ENCODE measurements around the gene DUSP9. TPM values are rescaled to one million over a fixed set of nuclear protein-coding genes. Genes with fewer than 3 reads are reported as not detected.

Gene DUSP9
- total RNA-seq, 2 experiments from 2014 or later = 0.36 TPM; not detected in 1

DNA sequence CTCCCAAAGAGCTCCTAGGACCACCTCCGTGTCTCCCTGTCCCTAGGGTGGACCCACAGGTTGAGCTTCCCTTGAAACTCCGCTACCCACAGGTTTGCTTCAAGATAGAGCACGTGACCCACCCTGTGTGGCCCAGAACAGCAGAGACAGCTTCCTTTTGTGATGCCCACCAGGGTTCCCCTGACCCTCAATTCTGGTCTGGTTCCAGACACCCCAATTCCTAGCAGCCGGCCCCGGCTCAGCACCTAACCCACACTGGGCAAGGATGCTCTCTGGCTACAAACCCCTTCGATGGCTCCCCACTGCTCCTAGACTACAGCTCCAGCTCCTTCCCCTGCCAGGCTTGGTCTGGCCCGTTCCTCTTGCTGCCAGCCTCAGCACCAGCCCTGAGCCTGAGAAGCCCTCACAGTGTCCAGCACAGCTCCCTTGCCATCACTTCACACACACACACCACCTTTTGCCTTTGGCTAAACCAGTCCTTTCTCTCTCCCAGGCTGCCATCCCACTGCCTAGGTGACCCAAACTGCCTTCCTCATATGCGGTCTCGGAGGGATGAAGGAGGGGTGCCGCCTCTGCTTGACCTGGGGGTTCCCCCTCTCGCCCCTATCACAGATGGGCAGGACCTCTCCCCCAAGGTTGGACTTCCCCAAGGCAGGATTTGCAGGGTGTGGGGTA is 20.4 kb downstream of the DUSP9 start:
- Mint-ChIP-seq H3K27me3 (ENCODE audit: low read depth) (peaks cover 6% of the 10 kb centered on the region), H3K9me3 (no peaks in the 10 kb centered on the region), H3K36me3 (ENCODE audit: low read depth) (no peaks in the 10 kb centered on the region), H3K27ac (no peak overlapping the region), H3K4me1 (ENCODE audit: low read depth) (peaks cover 6% of the 10 kb centered on the region), H3K4me3 (peak overlapping the region; percentile 70)
- DNase-seq = no peak
- intact Hi-C loops (cut with micrococcal nuclease) = loop anchor here (10.0 kb wide), 1 partner anchor 633 kb away; no protein-coding TSS in a partner anchor
- CTCF ChIA-PET = interaction anchor here (0.6 to 4.7 kb wide), 24 partner anchors 8 to 708 kb away, joined by 3 to 49 read pairs (median 4); partner anchors contain the start of gene SLC6A8

DNA sequence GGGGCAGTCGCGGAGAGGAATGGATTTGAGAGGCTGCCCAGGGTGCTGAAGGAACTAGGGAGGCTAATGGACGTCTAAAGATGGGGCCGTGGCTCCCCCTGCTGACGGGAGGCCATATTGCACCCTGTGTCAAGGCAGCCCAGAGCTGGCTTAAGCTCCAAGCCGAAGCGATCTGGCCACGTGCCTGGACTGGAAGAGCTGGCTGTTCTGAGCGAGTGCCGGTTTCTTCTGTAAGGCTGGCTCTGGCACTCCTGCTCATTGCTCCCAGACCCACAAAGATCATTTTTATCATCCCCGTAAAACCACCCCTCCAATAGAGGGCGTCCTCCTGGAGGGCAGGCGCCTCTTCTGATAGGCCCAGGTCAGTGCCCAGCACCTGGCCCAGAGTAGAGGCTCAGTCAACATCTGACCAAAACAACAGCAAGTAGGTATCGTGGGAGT is 21.0 kb downstream of the DUSP9 start:
- Mint-ChIP-seq H3K4me1 (ENCODE audit: low read depth) (peaks cover 8% of the 10 kb centered on the region), H3K27me3 (ENCODE audit: low read depth) (peaks cover 8% of the 10 kb centered on the region), H3K36me3 (ENCODE audit: low read depth) (no peaks in the 10 kb centered on the region), H3K27ac (no peak overlapping the region), H3K4me3 (peak overlapping the region; percentile 70), H3K9me3 (no peaks in the 10 kb centered on the region)
- CTCF ChIA-PET = interaction anchor here (0.6 to 4.7 kb wide), 25 partner anchors 8 to 140 kb away, joined by 3 to 49 read pairs (median 4); partner anchors contain the start of gene SLC6A8
- intact Hi-C loops (cut with micrococcal nuclease) = loop anchor here (1.0 to 10.0 kb wide), 5 partner anchors 59 to 633 kb away; partner anchors contain the start of gene CCNQ
- peak; percentile 86 for DNase-seq

DNA sequence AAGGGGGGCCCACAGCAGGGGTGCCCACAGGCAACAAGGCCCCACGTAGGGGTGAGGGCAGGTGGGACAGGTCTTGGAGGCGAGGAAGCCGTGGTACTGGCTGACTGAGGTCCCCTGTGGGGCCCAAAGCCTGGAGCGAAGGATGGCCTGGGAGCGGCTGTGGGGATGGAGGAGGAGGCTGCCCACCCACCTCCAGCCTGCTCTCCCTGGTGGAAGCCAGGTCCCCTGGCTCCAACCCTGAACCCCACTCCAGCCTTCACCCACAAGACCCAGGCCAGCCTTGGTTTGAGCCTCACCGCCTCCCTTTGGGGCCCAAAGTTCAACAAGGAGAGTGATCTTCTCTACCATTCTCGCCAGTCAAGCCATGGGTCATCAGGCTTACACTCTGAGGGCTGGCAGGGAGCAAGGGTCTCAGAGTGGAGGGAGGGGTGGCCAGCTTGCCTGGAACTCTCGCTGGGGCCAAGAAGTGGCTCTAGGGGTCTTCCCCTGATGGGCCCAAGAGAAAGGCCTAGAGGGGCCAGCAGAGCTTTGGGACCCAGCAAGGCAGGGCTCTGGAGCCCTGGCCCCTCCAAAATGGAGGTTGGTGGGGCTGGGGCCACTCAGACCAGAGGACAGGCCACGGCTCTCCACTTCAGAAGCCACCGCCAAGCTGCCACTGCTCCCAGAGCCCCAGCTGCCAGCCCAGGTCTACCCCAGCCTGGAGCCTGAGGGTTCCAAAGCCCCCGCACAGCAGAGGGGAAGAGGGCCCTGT is 21.6 kb downstream of the DUSP9 start:
- no peak for DNase-seq
- H3K4me1 Mint-ChIP-seq (ENCODE audit: low read depth) = peaks cover 8% of the 10 kb centered on the region
- CTCF ChIA-PET = interaction anchor here (0.6 to 4.7 kb wide), 24 partner anchors 9 to 724 kb away, joined by 3 to 49 read pairs (median 4); partner anchors contain the start of gene SLC6A8
- H3K9me3 Mint-ChIP-seq = no peaks in the 10 kb centered on the region
- intact Hi-C loops (cut with micrococcal nuclease) = loop anchor here (1.0 to 10.0 kb wide), 5 partner anchors 60 to 634 kb away; partner anchors contain the start of gene CCNQ
- no peak overlapping the region for H3K4me3 Mint-ChIP-seq
- H3K36me3 Mint-ChIP-seq (ENCODE audit: low read depth) = no peaks in the 10 kb centered on the region
- no peak overlapping the region for H3K27ac Mint-ChIP-seq
- peaks cover 11% of the 10 kb centered on the region for H3K27me3 Mint-ChIP-seq (ENCODE audit: low read depth)

DNA sequence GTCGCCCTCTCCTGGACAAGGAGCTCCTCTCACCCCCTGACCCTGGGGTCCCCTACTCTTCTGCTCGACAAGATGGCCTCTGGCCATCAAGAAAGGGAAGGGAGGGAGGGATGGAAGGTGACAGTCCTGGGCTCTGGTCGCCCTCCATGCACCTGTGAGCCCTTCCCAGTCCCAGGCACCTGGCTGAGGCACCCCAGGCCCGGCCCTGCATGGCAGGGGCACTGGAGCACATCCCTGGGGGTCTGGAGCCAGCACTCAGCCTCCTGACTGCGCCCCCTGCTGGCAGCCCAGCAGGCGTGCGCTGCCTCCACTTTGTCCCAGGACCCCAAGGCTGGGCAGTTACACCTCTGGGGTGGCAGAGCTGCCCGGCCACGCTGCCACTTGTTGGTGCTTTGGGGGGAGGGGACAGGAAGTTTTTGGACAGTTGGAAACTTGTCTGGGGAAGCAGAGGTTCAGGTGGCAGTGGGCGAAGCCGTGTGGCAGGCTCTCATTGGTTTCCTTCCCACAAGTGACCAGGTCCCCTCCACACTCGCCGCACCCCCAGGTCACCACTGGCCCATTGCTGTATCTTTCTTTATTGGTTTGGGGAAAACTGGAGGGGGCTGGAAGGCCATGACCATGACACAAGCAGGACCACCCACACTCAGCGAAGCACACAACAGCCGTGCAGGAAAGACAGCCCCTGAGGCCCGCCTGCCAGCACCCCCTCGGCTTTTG is 22.3 kb downstream of the DUSP9 start:
- Mint-ChIP-seq H3K9me3 (no peaks in the 10 kb centered on the region), H3K4me1 (ENCODE audit: low read depth) (peaks cover 10% of the 10 kb centered on the region), H3K4me3 (no peak overlapping the region), H3K36me3 (ENCODE audit: low read depth) (no peaks in the 10 kb centered on the region), H3K27me3 (ENCODE audit: low read depth) (peaks cover 15% of the 10 kb centered on the region), H3K27ac (no peak overlapping the region)
- CTCF ChIA-PET = interaction anchor here (0.6 to 4.7 kb wide), 15 partner anchors 10 to 725 kb away, joined by 3 to 49 read pairs (median 5); no protein-coding TSS in a partner anchor
- intact Hi-C loops (cut with micrococcal nuclease) = loop anchor here (2.0 to 10.0 kb wide), 4 partner anchors 61 to 635 kb away; partner anchors contain the start of gene CCNQ
- no peak for DNase-seq

DNA sequence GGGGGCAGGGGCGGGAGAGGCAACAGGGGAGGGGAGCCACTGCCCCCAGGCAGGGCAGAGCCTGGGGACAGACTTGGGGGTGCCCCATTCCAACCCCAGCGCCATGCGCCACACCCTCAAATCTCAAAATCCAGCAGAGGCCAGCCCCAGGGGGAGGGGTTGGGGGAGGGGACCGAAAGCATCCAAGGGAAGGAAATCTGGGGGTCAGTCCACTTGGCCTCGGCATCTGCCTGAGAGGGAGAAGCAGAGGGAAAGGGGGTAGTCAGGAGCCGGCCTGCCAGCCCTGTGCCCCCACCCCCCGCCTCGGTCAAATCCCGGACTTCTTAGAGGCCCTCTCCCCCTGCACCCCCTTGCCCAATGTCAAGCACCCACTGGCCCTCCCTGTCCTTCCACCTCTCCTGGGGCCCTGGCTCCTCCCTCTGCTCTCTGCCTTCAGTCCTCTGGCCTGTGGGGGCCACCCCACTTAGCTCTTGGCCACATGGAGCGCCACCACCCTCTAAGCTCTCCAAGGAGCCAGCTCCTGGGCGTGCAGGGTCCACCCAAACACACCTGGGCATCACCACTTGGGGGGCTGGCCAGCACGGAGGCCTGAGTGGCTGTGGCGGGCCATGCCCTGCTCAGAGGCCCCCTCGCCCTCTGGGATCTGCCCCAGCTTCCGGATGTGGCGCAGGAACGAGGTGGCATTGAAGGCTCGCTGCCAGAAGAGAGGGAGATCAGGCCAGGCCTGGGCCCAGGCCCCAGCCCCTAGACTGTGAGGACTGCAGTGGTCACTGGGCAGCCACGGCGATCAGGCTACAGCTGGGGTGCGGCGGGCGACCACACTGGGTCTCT is 23.1 kb downstream of the DUSP9 start:
- intact Hi-C loops (cut with micrococcal nuclease) = loop anchor here (2.0 to 10.0 kb wide), 4 partner anchors 61 to 635 kb away; partner anchors contain the start of gene CCNQ
- DNase-seq = no peak
- Mint-ChIP-seq H3K4me1 (ENCODE audit: low read depth) (peaks cover 10% of the 10 kb centered on the region), H3K27me3 (ENCODE audit: low read depth) (peaks cover 17% of the 10 kb centered on the region), H3K27ac (no peak overlapping the region), H3K36me3 (ENCODE audit: low read depth) (no peaks in the 10 kb centered on the region), H3K4me3 (no peak overlapping the region), H3K9me3 (no peaks in the 10 kb centered on the region)
- CTCF ChIA-PET = interaction anchor here (1.1 to 2.1 kb wide), 4 partner anchors 18 to 131 kb away, joined by 3 to 5 read pairs (median 4); no protein-coding TSS in a partner anchor

DNA sequence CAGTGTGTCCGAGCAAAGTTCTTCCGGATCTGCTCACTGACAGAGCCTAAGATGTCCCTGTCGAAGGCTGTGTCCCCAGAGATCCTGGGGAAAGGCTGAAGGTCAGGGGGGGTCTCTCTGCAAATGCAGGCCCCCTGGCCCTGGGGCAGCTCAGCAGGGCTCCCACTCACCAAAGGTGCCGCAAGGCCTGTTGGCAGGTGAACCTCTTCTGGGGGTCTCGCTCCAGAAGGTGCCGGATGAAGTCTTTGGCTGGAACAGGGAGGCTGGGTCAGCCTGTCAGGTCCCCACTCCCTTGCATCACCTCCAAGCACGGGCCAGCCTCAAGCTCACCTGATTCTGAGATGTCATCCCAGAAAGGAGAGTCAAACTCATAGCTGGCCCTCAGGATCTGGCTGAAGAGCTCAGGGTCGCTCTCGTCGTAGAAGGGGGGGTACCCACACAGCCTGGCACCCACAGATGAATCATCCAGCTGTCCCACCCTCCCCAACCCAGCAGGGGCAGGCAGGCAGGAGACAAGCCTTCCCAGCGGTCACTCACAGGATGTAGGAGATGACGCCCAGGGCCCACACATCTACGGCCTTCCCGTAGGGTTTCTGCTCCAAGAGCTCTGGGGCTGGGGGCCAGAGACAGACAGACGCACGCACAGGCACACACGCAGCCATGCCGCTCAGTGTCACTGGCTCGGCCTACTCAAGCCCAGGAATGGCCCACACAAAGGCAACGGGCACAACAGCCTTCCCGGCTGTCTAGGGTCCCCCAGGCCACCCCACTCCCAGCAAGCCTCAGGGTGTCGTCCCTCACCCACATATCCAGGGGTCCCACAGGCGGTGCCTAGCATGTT is 24.0 kb downstream of the DUSP9 start:
- intact Hi-C loops (cut with micrococcal nuclease) = no loop called here
- no peak for DNase-seq
- no peak overlapping the region for H3K4me3 Mint-ChIP-seq

DNA sequence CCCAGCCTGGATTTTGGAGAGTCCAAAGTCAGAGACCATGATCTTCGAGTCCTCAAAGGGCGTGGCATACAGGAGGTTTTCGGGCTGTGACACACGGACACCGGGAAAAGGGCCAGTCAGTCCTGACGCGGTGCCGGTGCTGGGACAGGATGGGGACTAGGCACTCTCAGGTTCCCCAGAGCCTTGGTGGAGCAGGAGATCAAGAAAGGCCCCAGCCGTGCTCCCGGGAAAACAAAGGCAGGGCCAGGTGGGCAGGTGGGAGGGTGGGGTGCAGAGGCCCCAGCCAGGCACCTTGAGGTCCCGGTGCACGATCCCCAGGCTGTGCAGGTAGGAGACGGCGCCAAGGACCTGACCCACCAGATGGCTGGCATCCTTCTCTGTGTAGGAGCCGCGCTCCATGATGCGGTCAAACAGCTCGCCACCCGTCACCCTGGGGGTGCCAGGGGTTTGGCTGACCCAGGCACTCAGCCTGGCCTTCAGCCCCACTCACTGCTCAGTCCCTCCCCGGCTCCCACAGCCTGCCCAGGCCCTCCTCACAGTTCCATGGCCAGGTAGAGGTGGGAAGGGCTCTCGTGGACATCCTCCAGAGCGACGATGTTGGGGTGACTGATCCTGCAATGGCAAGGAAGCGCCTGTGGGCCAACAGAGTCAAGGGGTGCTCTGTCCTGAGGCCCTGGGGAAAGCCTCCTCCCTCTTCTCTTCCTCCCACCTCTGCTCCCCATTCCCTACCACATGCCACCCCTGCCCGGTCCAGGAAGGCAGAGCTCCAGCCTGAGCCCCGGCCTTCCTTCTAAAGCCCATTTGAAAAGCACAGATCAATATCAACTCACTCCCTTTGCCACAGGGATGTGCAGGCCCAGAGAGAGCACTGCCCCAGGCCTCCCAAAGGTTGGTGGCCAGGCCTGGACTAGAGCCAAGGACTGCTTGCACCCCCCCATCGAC is 24.9 kb downstream of the DUSP9 start:
- CTCF ChIA-PET = no interaction called here
- H3K27me3 Mint-ChIP-seq (ENCODE audit: low read depth) = peaks cover 14% of the 10 kb centered on the region
- DNase-seq = no peak
- H3K4me1 Mint-ChIP-seq (ENCODE audit: low read depth) = peaks cover 10% of the 10 kb centered on the region
- H3K36me3 Mint-ChIP-seq (ENCODE audit: low read depth) = no peaks in the 10 kb centered on the region
- intact Hi-C loops (cut with micrococcal nuclease) = no loop called here
- no peak overlapping the region for H3K27ac Mint-ChIP-seq
- H3K9me3 Mint-ChIP-seq = no peaks in the 10 kb centered on the region
- H3K4me3 Mint-ChIP-seq = no peak overlapping the region

More for the DNA sequence above, 24.0 kb downstream of the DUSP9 start:
- Mint-ChIP-seq H3K4me1 (ENCODE audit: low read depth) (peaks cover 10% of the 10 kb centered on the region), H3K9me3 (no peaks in the 10 kb centered on the region), H3K36me3 (ENCODE audit: low read depth) (no peaks in the 10 kb centered on the region), H3K27me3 (ENCODE audit: low read depth) (peaks cover 17% of the 10 kb centered on the region), H3K27ac (no peak overlapping the region)
- CTCF ChIA-PET = interaction anchor here (1.4 to 2.1 kb wide), 2 partner anchors 61 to 132 kb away, joined by 4 to 5 read pairs; no protein-coding TSS in a partner anchor

DNA sequence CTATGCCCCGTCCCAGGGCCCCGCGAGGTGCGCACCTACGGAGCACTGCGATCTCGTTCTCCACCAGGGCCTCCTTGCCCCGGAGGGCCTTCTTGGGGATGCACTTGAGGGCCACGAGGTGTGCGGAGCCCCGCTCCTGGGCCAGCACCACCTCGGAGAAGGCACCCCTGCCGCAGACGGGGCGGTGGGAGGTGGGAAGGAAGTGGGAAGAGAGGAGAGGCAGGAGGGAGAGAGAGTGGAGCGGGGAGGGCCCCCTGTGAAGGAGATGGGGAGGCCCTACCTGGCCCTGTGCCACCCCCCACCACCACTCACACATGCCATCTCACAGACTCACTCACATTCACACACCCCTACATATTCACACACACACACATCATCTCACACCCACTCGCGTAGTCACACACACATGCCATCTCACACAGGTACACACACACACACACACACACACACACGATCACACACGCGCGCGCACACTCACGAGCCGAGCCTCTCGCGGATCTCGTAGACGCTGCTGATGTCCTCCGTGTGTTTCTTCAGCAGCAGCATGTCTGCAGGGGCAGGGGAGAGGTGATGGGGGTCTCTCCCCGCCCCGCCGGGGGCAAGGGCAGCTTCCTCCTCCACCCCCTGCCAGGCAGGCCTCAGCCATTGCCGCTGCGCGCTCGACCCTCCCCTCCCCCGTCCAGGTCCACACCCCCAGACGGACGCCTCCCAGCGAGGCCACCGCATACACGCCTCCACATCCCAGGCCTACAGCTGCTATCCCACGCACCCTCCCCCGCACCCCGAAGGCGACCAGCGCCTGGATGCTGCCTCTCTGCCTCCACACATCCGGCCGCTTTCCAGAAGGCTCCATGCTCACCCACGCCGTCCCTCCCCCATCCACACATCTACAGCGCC is 25.8 kb downstream of the DUSP9 start:
- intact Hi-C loops (cut with micrococcal nuclease) = no loop called here
- H3K36me3 Mint-ChIP-seq (ENCODE audit: low read depth) = no peaks in the 10 kb centered on the region
- no peak for DNase-seq
- H3K4me3 Mint-ChIP-seq = no peak overlapping the region
- H3K4me1 Mint-ChIP-seq (ENCODE audit: low read depth) = peaks cover 6% of the 10 kb centered on the region
- peaks cover 12% of the 10 kb centered on the region for H3K27me3 Mint-ChIP-seq (ENCODE audit: low read depth)
- no peak overlapping the region for H3K27ac Mint-ChIP-seq
- no peaks in the 10 kb centered on the region for H3K9me3 Mint-ChIP-seq
- CTCF ChIA-PET = no interaction called here

DNA sequence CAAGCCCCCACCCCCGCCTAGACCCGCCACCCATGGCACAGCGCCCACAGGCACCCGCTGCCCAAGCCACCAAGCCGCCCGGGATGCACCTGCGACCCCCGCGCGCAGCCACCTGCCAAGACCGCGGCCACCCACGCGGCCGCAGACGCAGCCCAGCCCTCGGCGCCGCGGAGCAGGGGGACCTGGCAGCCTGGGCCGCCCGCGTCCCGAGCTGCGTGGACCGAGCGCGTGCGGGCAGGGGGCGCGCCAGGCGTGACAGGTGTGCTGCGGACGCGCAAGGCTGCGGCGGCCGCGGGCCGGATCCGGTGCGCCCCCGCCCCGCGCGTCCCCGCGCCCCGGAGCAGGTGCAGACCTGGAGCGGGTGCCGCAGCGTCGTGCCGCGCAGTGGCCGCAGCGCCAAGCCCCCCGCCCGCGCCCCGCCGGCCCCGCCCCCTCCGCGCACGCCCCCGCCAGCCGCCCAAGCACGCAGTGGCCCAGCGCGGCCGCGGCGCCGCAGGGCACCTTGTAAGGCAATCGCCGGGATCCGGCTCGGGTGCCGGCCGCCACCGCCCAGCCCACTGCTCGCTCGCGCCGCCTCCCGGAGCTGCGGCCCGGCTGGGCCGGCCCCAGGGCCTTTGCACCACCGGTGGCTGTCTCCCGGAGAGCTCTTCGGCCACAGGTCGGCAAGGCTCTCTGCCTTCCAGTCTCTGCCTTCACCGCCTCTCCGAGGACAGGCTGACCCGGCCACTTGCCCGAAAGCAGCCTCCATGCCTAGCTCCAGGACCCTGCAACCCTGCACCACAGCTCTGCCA is 26.6 kb downstream of the DUSP9 start, which contains the start of gene PNCK:
Gene PNCK (minus strand): TSS at position 386 of the 791 bp plus-strand sequence. CDS start 737 bp downstream, outside the sequence.
- Mint-ChIP-seq H3K4me3 (peak within 1 kb of the TSS; percentile 2), H3K27ac (no peak within 1 kb of the TSS), H3K36me3 (ENCODE audit: low read depth) (no peaks in the 10 kb centered on the region), H3K9me3 (no peaks in the 10 kb centered on the region), H3K27me3 (ENCODE audit: low read depth) (peaks cover 12% of the 10 kb centered on the region), H3K4me1 (ENCODE audit: low read depth) (peaks cover 4% of the 10 kb centered on the region)
- CTCF ChIA-PET = no interaction called here
- intact Hi-C loops (cut with micrococcal nuclease) = no loop called here
- no peak for DNase-seq
